ENCODE measurements around the gene SPATA24.
"Not testable (repeated sequence)": the region's sequence is repeated elsewhere in the genome, so short reads cannot be mapped to it uniquely, and the experiment has no call there.

The SPATA24 gene

DNA sequence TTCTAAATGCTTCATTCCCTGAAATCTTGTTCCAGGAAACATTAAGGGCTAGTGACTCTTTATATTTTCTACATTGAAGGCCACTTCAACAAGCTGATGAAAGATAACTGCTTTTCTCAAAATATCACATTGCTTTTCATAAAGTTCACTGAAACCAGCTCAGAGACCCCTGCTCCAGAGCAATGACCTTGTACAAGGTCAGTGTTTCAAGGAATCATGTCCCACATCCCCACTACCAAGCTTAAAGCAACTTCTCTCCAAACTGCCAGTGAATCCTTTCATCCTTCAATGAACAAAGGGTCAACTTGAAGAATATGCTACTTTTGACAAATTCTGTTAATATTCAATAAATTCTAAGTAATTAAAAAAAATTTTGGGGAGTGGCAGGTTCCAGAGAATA is 12.0 kb upstream of the SPATA24 start:
- DNase-seq, result no peak

DNA sequence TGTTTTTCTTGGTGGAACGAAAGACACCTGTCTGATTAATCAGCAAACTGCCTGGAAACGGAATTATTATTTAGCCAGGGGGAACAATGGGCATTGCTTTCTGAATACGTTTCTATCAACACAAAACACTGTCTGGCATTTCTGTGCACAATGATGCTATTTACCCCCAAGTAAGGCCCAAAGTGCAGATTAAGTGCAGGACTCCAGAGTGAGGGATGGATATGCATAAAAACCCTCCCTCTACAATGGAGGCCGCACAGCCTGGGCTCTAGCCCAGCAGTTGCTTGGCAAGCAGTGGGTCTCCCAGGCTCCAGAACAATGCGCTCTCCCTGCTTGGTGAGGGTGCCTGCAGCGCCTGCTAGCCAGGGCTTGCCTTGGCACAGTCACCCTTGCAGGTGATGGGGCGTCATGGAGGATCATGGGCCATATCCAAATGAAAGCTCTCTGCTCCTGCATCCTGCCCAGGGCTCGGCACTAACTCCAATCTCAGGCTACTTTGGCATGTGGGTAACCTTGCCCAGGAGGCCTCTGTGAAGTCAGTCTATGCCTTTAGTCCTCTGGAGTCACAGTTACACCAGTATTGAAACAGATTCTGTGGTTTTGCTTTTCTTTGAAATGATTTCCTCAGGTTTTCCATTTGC is 11.5 kb upstream of the SPATA24 start:
- DNase-seq, result peak; percentile 30

GRCh38 chr5:139414581-139415130 is 10.8 kb upstream of the SPATA24 start:
- DNase-seq, result no peak

DNA sequence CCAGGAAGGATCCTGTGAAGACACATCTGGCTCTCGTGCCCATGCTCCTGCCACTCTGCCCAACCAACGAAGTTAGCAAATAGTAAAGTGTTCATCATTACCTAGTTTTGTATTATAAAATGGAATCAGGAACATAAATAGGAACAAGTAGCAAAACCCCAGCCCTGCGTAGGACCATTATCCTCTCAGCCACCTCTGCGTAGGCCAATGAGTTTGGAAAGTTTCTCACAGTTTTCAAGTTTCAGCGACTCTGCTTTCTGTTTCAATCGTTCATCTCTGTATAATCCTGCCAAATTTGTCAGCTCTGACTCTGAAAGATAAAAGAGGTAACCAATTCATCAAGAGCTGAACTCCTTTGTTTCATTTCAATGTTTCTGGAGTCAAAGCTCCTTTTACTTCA is 10.1 kb upstream of the SPATA24 start:
- DNase-seq, result no peak

GRCh38 chr5:139413153-139413552 is 9.3 kb upstream of the SPATA24 start:
- no peak for DNase-seq

GRCh38 chr5:139410993-139411828 is 7.3 kb upstream of the SPATA24 start:
- no peak for DNase-seq

DNA sequence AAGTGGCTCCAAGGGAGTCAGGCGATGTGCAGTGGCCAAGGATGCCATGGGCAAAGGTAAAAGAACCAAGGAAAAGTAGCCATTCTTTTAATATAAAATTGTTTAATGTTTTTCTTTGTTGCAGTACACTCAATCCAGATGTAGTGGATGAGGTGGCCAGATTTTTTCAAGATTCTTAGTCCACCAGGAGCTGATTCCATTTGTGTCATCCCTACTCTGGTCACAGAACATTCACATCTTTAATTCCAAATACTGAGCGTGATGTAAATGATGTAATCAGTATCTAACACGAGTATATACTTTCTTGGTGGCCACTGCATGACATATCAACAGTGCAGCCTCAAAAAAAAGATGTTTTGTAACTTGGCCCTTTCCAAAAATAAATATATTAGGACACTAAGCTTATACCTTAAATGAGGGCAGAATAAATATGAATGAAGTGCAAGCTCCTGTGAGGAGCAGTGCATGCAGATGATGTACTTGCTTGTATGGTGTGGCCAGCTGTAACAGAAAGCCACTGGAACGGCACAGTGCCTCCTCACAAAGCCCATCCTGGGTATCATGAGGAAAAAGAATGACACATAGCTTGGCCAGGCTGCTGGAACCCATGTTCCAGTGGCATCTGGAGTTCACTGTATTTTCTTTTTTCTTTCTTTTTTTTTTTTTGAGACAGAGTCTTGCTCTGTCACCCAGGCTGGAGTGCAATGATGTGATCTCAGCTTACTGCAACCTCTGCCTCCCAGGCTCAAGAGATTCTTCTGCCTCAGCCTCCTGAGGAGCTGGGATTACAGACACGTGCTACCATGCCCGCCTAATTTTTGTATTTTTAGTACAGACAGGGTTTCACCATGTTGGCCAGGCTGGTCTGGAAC is 6.5 kb upstream of the SPATA24 start:
- no peak for DNase-seq

- not testable (repeated sequence) for DNase-seq
These were observed 5.2 kb upstream of the SPATA24 start for GRCh38 chr5:139409116-139409515.

- no peak for DNase-seq
These were observed 4.3 kb upstream of the SPATA24 start for GRCh38 chr5:139408191-139408590.

GRCh38 chr5:139407517-139407916 is 3.6 kb upstream of the SPATA24 start:
- DNase-seq, result peak; percentile 32

- no peak for DNase-seq
These were observed 3.1 kb upstream of the SPATA24 start for GRCh38 chr5:139406963-139407362.

DNA sequence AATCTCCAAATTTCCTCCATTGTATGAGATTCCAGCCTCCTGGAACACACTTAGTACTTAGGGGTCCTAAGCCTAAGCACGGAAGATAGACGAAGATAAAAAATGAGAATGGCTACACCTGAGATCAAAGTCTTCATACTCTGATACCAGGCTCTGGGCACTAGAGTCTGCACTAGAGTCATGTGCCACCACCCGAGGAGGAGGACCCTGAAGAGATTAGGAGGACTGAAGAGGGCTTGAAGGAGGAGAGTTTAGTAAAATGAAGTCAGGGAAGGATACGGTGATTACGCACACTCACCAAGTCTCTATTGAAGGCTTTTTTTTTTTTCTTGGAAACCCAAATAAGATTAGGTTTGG is 573 bp upstream of the SPATA24 start:
- DNase-seq, result no peak

GRCh38 chr5:139403418-139403786 is 487 bp downstream of the SPATA24 start:
- DNase-seq, result no peak

- DNase-seq, result no peak
These were observed 1.2 kb downstream of the SPATA24 start for GRCh38 chr5:139402561-139403158.

DNA sequence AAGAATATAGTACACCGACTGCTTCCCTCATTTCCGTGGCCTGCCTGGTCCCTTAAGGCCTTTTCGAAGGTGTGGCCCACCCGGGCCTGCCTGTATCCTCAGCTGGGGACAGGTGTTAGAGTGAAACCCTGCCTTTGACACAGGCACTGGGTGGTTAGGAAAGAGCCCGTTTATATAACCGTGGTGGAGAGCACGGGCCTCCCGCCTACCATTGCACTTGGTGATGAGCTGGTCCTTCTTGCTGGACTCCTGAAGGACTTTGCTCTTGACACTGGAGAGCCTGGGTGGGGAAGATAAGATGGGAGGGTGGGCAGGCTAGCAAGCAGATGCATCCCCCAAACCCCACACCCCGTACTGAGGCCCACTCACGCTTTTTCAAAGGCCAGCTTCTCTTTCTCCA is 2.3 kb downstream of the SPATA24 start:
- no peak for DNase-seq

DNA sequence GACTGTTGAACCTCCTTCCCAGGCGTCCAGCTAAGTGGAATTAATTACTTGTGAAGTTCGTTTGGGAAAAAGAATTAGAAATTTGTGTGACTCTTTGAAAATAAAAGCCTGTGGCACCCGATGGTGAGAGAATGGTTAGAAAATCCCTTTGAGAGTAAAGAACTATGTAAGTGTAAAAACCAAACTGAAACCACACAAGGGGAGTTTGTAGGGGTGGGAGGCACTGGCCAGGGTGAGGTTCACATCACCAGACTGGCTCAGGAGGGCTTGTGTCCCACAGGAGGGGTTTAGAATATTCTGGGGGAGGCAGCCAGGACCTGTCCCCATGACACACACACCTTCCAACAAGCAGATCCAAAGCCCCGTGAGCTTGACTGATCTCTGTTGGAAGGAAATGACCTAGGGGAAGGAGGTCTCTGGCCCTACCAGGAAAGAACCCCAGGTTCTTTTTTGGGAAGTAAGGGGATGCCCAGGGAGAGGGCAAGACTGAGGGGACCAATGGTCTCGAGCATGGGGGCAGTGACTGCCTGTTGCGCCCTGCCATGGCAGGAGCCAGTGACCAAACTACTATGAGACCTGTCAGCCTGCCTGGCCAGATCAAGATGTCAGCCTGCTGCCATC is 4.3 kb downstream of the SPATA24 start:
- DNase-seq, result no peak

- no peak for DNase-seq
These were observed 6.0 kb downstream of the SPATA24 start for GRCh38 chr5:139397921-139398320.

DNA sequence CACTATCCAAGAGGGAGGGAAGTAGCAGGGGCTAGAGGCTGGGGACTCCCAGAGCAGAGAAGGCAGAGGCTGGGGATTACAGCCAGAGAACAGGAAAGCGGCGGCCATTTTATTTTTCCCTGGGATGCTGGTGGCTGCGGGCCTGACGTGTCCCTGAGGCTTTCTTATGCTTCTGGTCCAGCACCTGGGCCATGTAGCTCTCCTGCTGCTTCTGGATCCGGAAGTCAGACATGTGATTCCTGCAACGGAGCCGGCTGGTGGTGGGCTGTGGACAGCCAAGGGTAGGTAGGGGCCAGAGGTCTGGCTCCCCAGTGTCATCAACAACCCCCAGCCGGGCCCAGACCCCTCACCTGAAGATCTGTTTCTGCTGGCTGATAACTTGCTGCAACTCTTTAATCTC is 7.2 kb downstream of the SPATA24 start:
- no peak for DNase-seq

DNA sequence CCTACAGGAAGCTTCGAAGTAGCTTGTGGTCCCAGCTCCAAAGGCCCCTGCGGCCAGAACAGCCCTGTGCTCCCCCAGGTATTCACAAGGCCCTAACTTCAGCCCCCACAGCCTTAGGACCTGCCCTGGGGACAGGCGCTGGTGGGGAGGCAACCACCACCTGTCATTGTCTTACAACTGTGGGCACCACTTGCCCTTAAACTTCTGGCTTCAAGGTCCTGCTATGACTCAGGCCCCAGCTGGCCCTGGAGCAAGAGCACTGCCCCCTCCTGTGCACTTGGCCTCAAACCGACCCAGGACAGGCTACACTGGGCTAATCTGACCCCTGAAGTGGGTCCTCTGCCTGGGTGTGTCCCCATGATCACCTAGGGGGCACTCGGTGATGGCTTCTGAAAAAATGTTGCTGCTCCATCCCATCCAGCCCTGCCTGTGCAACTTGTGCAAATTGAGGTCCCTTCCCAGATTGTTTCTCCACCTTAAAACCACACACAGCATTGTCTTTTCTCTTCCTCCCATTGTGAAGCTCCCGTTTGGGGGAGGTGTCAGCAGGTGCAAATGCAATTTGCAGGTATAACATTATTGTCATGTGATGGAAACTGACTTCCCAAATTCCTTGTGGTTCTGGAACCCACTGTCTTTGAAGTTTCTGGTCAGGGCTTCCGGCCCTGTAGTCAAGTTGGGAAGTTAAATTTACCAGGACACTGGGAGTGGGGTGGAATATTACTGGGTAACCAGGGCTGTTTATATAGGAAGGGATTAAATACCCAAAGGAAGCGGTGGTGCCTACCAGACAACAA is 7.8 kb downstream of the SPATA24 start:
- no peak for DNase-seq

DNA sequence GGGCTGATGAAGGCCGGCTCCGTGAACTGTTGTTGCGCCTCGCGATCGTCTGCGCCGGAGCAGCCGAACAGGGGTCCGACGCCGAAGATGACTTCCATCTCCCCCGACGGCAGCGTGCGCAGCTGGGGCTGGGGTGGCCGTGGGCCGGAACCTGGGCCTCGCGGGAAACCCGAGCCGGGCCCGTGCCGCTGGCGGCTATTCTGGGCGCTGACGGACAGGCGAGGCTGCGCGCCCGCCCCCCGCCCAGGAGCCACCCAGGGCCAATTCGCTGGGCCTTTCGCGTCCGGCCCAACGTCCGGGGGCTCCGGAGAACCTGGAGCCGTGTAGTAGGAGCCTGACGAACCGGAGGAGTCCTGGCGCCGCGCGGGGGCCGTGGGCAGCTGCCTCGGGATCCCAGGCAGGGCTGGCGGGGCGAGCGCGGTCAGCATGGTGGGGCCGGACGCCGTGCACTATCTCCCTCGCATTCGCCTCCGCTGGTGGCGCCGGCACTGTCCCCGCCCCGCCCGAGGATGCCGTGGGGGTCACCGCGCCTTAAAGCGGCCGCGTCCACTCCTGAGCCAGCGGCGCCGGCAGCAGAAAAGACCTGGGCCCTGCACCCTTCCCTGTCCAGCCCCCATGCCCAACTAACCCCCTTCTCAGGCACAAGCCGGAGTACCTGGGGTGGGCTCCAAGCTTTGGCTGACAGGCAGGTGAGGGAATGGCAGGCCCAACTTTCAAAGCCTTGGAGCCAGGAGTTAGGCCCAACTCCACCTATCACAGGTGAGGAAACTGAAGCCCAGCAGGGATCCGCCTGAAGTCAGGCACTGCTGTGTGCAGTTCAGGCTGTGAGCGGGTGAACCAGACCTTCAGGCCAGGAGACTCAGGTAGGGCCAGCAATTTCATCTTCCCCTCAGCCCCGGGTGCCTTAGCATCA is 9.0 kb downstream of the SPATA24 start, which contains the start of gene PROB1:
Gene PROB1, minus strand, starts transcription at position 451 of the 913 bp plus-strand sequence. Its CDS starts 23 bp downstream, at position 428.
- no peak for DNase-seq
